Stimulated activated CD8-positive, alpha-beta memory T cell treated with anti-CD3 and anti-CD28 coated beads, Interleukin-7, amount 100 ng/mL, for 4 hours (primary cell): Measurements from ENCODE around the gene AFF3.
"Not testable (repeated sequence)": the region's sequence is repeated elsewhere in the genome, so short reads cannot be mapped to it uniquely, and the experiment has no call there.

Experiments used
- DNase-seq, 2 donors: peaks; one replicate each; pipeline ENCODE4 v3.0.0-alpha.2; 2020; ENCODE audit warnings: low read depth in 2 of 2

AFF3 gene

GRCh38 chr2:99961196-99961913, 181.0 kb downstream of the AFF3 start:
- no peak for DNase-seq

- no peak for DNase-seq
Observed at GRCh38 chr2:99960790-99961189, 181.6 kb downstream of the AFF3 start.

- DNase-seq: no peak
Observed at GRCh38 chr2:99960291-99960690, 182.1 kb downstream of the AFF3 start.

GRCh38 chr2:99959261-99960014, 183.0 kb downstream of the AFF3 start:
- no peak for DNase-seq

GRCh38 chr2:99957332-99958133, 184.9 kb downstream of the AFF3 start:
- no peak for DNase-seq

GRCh38 chr2:99956232-99957030, 186.0 kb downstream of the AFF3 start:
- DNase-seq: no peak

GRCh38 chr2:99953750-99954149, 188.6 kb downstream of the AFF3 start:
- no peak for DNase-seq

- DNase-seq: no peak
Observed at GRCh38 chr2:99949963-99950362, 192.4 kb downstream of the AFF3 start.

GRCh38 chr2:99949530-99949929, 192.9 kb downstream of the AFF3 start:
- DNase-seq: no peak

GRCh38 chr2:99948010-99948409, 194.4 kb downstream of the AFF3 start:
- no peak for DNase-seq

- not testable (repeated sequence) for DNase-seq
Observed at GRCh38 chr2:99947366-99947765, 195.0 kb downstream of the AFF3 start.

- DNase-seq: no peak
Observed at GRCh38 chr2:99944019-99944418, 198.4 kb downstream of the AFF3 start.

GRCh38 chr2:99942561-99943347, 199.6 kb downstream of the AFF3 start:
- no peak for DNase-seq

- no peak for DNase-seq
Observed at GRCh38 chr2:99940963-99941362, 201.4 kb downstream of the AFF3 start.

GRCh38 chr2:99939135-99939534, 203.3 kb downstream of the AFF3 start:
- no peak for DNase-seq

- no peak for DNase-seq
Observed at GRCh38 chr2:99938250-99938649, 204.1 kb downstream of the AFF3 start.

- no peak for DNase-seq
Observed at GRCh38 chr2:99936065-99936464, 206.3 kb downstream of the AFF3 start.

GRCh38 chr2:99935662-99936061, 206.7 kb downstream of the AFF3 start:
- DNase-seq: no peak

- DNase-seq: no peak
Observed at GRCh38 chr2:99933894-99934650, 208.3 kb downstream of the AFF3 start.

- not testable (repeated sequence) for DNase-seq
Observed at GRCh38 chr2:99933491-99933890, 208.9 kb downstream of the AFF3 start.
